OCI-M2 (cell line): ENCODE data around the gene BEX4.

ENCODE experiments used
- DNase-seq: peaks from one replicate; lab custom pipeline; 2025; ENCODE audit not compliant: unreplicated experiment; lab: John Stamatoyannopoulos, UW

Gene BEX4

DNA sequence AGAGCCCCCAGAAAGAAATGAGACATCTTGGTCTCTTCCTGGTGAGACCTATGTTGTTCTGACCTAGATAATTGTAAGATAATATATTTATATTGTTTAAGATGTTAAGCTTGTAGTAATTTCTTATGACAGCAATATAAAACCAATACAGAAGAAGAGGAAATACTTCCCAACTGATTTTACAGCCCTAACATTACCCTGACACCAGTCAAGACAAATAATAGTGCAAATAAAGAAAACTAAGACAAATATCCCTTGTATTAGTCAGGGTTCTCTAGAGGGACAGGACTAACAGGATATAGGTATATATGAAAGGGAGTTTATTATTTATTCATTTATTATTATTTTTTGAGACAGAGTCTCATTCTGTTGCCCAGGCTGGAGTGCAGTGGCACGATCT is 21.4 kb downstream of the BEX4 start:
- no peak for DNase-seq

DNA sequence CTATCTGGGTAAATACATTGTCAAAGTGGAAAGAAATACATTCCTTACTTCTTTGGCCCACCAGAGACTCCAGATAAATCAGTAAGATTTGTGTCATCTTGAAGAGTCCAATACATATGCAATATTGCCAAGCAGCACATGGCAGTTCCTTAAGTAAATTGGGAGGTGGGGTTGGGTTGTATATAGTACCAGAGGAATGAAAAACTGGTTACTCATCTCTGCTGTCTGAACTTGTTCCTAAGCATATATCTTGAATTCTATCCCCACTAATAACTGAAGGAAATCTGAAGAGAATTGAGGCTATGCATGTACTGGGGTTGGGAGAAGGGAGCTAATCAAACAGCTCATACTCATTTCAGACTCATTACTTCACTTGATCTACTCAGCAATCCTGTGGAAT is 25.2 kb downstream of the BEX4 start:
- DNase-seq, result no peak

DNA sequence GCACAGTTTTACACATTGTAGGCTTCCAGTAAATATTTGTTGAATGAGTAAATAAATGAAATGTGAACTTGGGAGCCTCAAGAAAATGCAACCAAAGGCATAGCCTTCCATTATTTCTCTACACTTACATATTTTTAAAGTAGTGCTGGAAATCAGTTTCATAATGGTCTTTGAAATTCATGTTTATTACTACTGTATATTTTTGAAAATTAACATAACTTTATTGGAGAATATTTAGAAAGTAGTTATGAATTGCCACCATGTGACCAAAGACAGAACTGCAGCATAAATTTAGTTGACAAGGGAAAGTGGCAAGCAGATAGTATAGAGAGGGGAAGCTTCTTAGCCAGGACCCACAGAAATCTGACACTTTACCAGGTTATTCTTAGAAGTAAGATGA is 33.6 kb downstream of the BEX4 start:
- DNase-seq, result no peak

- no peak for DNase-seq
Measured at GRCh38 chrX:103249805-103250204, 34.9 kb downstream of the BEX4 start.

- DNase-seq, result no peak
Measured at GRCh38 chrX:103250977-103251376, 36.1 kb downstream of the BEX4 start.

- no peak for DNase-seq
Measured at GRCh38 chrX:103253608-103254007, 38.7 kb downstream of the BEX4 start.

GRCh38 chrX:103254171-103254824 is 39.4 kb downstream of the BEX4 start:
- DNase-seq, result no peak

DNA sequence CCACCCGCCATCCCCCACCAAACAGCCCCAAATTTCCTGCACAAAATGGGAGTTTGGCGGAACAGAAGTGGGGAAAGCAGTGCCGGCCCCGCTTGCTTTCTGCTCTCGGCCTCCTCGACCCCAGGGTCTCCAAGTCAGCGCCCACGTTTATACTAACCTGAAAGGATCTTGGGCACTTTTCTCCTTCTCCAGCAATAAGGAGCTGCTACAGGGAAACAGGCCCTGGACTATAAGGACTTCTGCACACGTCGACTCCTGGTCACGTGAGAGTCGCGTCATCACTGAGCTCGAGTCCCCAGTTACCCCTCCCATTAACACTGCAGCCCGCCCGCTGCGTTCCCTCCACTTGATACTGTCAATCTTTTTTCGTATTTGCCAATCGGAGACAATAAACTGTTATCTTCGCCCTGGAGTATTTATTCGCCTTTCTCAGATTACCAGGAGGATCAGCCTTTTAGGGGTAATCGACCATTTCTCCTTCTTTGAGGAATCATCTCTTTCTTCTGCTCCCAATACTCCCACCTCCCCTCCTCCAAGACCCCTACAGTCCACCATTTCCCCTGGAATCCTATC is 40.1 kb downstream of the BEX4 start, which contains the start of gene TCEAL8:
Gene TCEAL8, minus strand, starts transcription at position 235 of the 573 bp plus-strand sequence. CDS start 1,176 bp downstream, outside the sequence.
- DNase-seq, result no peak

GRCh38 chrX:103256651-103257050 is 41.7 kb downstream of the BEX4 start:
- no peak for DNase-seq

- no peak for DNase-seq
Measured at GRCh38 chrX:103258275-103258674, 43.4 kb downstream of the BEX4 start.
